MCF 10A (cell line): ENCODE data around the gene CR1L. TPM values are rescaled to one million over a fixed set of nuclear protein-coding genes. Genes with fewer than 3 reads are reported as not detected.
"Not testable (repeated sequence)": the region's sequence is repeated elsewhere in the genome, so short reads cannot be mapped to it uniquely, and the experiment has no call there.

ENCODE experiments used
- BruUV-seq: library from RNA; stranded (reverse); fragments of 400-500 nt; replicated peaks from 2 replicates; lab custom pipeline; 2021; lab: Mats Ljungman, UMichigan
- CTCF ChIA-PET: fragments of 300-600 bp; sonication (Branson Sonifier 250); formaldehyde crosslinking; extraction: SDS; loops from one replicate; lab custom pipeline; 2021; ENCODE audit warnings: antibody characterized with exemption, inconsistent platforms; lab: Yijun Ruan, JAX
- POLR2A ChIA-PET: fragments of 300-600, 350-650 bp; sonication (Branson Sonifier 250); formaldehyde crosslinking; extraction: SDS; loops from one replicate; lab custom pipeline; 2020; ENCODE audit warnings: antibody characterized with exemption, inconsistent platforms; lab: Yijun Ruan, JAX
- DNase-seq: peaks from one replicate; pipeline ENCODE4 v3.0.0-alpha.2; 2018; ENCODE audit not compliant: unreplicated experiment
- H3K27ac Mint-ChIP-seq: one replicate; pipeline ENCODE4 v1.8.0; 2022; ENCODE audit warnings: mild to moderate bottlenecking, low read depth, mixed read lengths; ENCODE audit not compliant: unreplicated experiment
- H3K27me3 Mint-ChIP-seq: one replicate; pipeline ENCODE4 v1.8.0; 2022; ENCODE audit warnings: mixed read lengths; ENCODE audit not compliant: insufficient read depth, unreplicated experiment
- H3K36me3 Mint-ChIP-seq: one replicate; pipeline ENCODE4 v1.8.0; 2022; ENCODE audit warnings: mild to moderate bottlenecking, moderate library complexity, mixed read lengths; ENCODE audit not compliant: insufficient read depth, unreplicated experiment
- H3K4me1 Mint-ChIP-seq: one replicate; pipeline ENCODE4 v1.8.0; 2022; ENCODE audit warnings: mixed read lengths; ENCODE audit not compliant: insufficient read depth, unreplicated experiment
- H3K4me3 Mint-ChIP-seq: one replicate; pipeline ENCODE4 v1.8.0; 2022; ENCODE audit warnings: mild to moderate bottlenecking, moderate library complexity, mixed read lengths; ENCODE audit not compliant: unreplicated experiment
- H3K9me3 Mint-ChIP-seq: one replicate; pipeline ENCODE4 v1.8.0; 2022; ENCODE audit warnings: mixed read lengths; ENCODE audit not compliant: unreplicated experiment
- CTCF ChIP-seq: fragments of 200-600 bp; IDR thresholded peaks from one replicate; pipeline ENCODE4 v1.8.0; 2022; ENCODE audit warnings: antibody characterized with exemption, mild to moderate bottlenecking; ENCODE audit not compliant: unreplicated experiment
- intact Hi-C: fragments of 100-400 bp; cut with micrococcal nuclease; formaldehyde crosslinking; loops from 2 replicates; pipeline ENCODE4 v1.14.1; 2022
- total RNA-seq: library from RNA; stranded (reverse); gene quantifications from 2 replicates; pipeline ENCODE4 v1.2.3, GENCODE V29; 2022

The CR1L gene
- total RNA-seq, 1 experiment from 2014 or later = not detected

- DNase-seq = no peak
- intact Hi-C loops = no loop called here
- Mint-ChIP-seq H3K9me3 (no peaks in the 10 kb centered on the region), H3K4me3 (no peak overlapping the region), H3K36me3 (no peaks in the 10 kb centered on the region), H3K4me1 (no peaks in the 10 kb centered on the region), H3K27me3 (peaks cover 22% of the 10 kb centered on the region), H3K27ac (no peak overlapping the region)
- TF ChIP-seq CTCF = no peak
- BruUV-seq = no TSS peak
- POLR2A ChIA-PET = no interaction called here
- CTCF ChIA-PET = interaction anchor here (0.5 to 2.4 kb wide), 6 partner anchors 9 to 40 kb away, joined by 3 to 11 read pairs (median 4); no protein-coding TSS in a partner anchor
These were observed 14.1 kb downstream of the CR1L start for GRCh38 chr1:207658904-207659485.

- peak; percentile 64 for DNase-seq
- intact Hi-C loops = no loop called here
- peaks cover 29% of the 10 kb centered on the region for H3K27me3 Mint-ChIP-seq
- TF ChIP-seq CTCF = no peak
- ChIA-PET CTCF (interaction anchor here (0.5 to 2.4 kb wide), 6 partner anchors 9 to 39 kb away, joined by 3 to 11 read pairs (median 4); no protein-coding TSS in a partner anchor), POLR2A (interaction anchor here (0.6 to 1.1 kb wide), 2 partner anchors 10 to 138 kb away, joined by 3 to 4 read pairs; no protein-coding TSS in a partner anchor)
- no peaks in the 10 kb centered on the region for H3K36me3 Mint-ChIP-seq
- H3K4me1 Mint-ChIP-seq = no peaks in the 10 kb centered on the region
- no peaks in the 10 kb centered on the region for H3K9me3 Mint-ChIP-seq
- no TSS peak for BruUV-seq
- no peak overlapping the region for H3K27ac Mint-ChIP-seq
- H3K4me3 Mint-ChIP-seq = no peak overlapping the region
These were observed 14.7 kb downstream of the CR1L start for GRCh38 chr1:207659545-207660153.

- BruUV-seq, intact Hi-C loops, POLR2A ChIA-PET, H3K4me1 Mint-ChIP-seq, H3K36me3 Mint-ChIP-seq, H3K9me3 Mint-ChIP-seq, CTCF ChIA-PET, H3K27ac Mint-ChIP-seq, DNase-seq, H3K4me3 Mint-ChIP-seq: not testable (repeated sequence)
- H3K27me3 Mint-ChIP-seq = peaks cover 41% of the 10 kb centered on the region
These were observed 16.5 kb downstream of the CR1L start for GRCh38 chr1:207661420-207661819.

GRCh38 chr1:207666342-207666741 is 21.4 kb downstream of the CR1L start:
- H3K36me3 Mint-ChIP-seq = no peaks in the 10 kb centered on the region
- TF ChIP-seq CTCF = no peak
- peaks cover 5% of the 10 kb centered on the region for H3K4me1 Mint-ChIP-seq
- intact Hi-C loops = no loop called here
- H3K9me3 Mint-ChIP-seq = peaks cover 8% of the 10 kb centered on the region
- peaks cover 74% of the 10 kb centered on the region for H3K27me3 Mint-ChIP-seq
- no peak overlapping the region for H3K27ac Mint-ChIP-seq
- H3K4me3 Mint-ChIP-seq = no peak overlapping the region
- BruUV-seq = no TSS peak
- ChIA-PET POLR2A (interaction anchor here (0.8 kb wide), 1 partner anchor 86 kb away, joined by 3 read pairs; no protein-coding TSS in a partner anchor), CTCF (interaction anchor here (0.6 to 1.4 kb wide), 8 partner anchors 12 to 523 kb away, joined by 3 to 6 read pairs (median 4); no protein-coding TSS in a partner anchor)
- DNase-seq = no peak
